HepG2 (cell line): ENCODE results near the gene EXOSC9. TPM values are rescaled to one million over a fixed set of nuclear protein-coding genes. Genes with fewer than 3 reads are reported as not detected.

Source experiments
- ARID2 ChIP-seq: sonication (generic); formaldehyde crosslinking; IDR thresholded peaks from 2 replicates; pipeline ENCODE4 v1.8.1; 2022; ENCODE audit warnings: mild to moderate bottlenecking, missing genetic modification reagents, borderline replicate concordance
- BRD4 ChIP-seq: sonication (generic); formaldehyde crosslinking; IDR thresholded peaks from 2 replicates; pipeline ENCODE4 v1.4.0; 2020; ENCODE audit warnings: missing genetic modification reagents
- JUNB ChIP-seq: sonication (generic); formaldehyde crosslinking; IDR thresholded peaks from 2 replicates; pipeline ENCODE4 v1.8.0; 2022; ENCODE audit warnings: missing genetic modification reagents, mild to moderate bottlenecking, borderline replicate concordance
- KAT8 ChIP-seq: IDR thresholded peaks from 2 replicates; pipeline ENCODE4 v1.6.1; 2016; ENCODE audit warnings: missing genetic modification reagents, missing compliant biosample characterization
- MAF1 ChIP-seq: sonication (generic); formaldehyde crosslinking; IDR thresholded peaks from 2 replicates; pipeline ENCODE4 v1.5.0; 2020; ENCODE audit warnings: missing genetic modification reagents, borderline replicate concordance
- MTA1 ChIP-seq: sonication (generic); formaldehyde crosslinking; IDR thresholded peaks from 2 replicates; pipeline ENCODE4 v1.4.0; 2020; ENCODE audit warnings: missing genetic modification reagents, mild to moderate bottlenecking, borderline replicate concordance
- NR2F2 ChIP-seq: IDR thresholded peaks from 2 replicates; pipeline ENCODE4 v1.6.1; 2012; ENCODE audit warnings: low read depth, inconsistent platforms, borderline replicate concordance
- POLR2A ChIP-seq, 2 experiments: IDR thresholded peaks; 2 replicates each; pipeline ENCODE4 v1.6.1; 2011; ENCODE audit warnings: low read depth in 2 of 2, low read length in 2 of 2, mild to moderate bottlenecking in 1 of 2, moderate library complexity in 1 of 2; ENCODE audit not compliant: insufficient read depth in 1 of 2
- TEAD2 ChIP-seq: sonication (generic); formaldehyde crosslinking; IDR thresholded peaks from 2 replicates; pipeline ENCODE4 v1.9.0; 2021; ENCODE audit warnings: missing genetic modification reagents
- ZNF12 ChIP-seq: sonication (generic); formaldehyde crosslinking; IDR thresholded peaks from 2 replicates; pipeline ENCODE4 v1.5.0; 2020; ENCODE audit warnings: missing genetic modification reagents
- ZNF383 ChIP-seq: sonication (generic); formaldehyde crosslinking; IDR thresholded peaks from 2 replicates; pipeline ENCODE4 v1.4.0; 2020; ENCODE audit warnings: missing genetic modification reagents, mild to moderate bottlenecking, borderline replicate concordance
- ZNF709 ChIP-seq: sonication (generic); formaldehyde crosslinking; IDR thresholded peaks from 2 replicates; pipeline ENCODE4 v1.5.0; 2020; ENCODE audit warnings: mild to moderate bottlenecking, missing genetic modification reagents
- ZNF773 ChIP-seq: sonication (generic); formaldehyde crosslinking; IDR thresholded peaks from 2 replicates; pipeline ENCODE4 v1.4.0; 2020; ENCODE audit warnings: missing genetic modification reagents, borderline replicate concordance
- polyA plus RNA-seq, 8 experiments: library from polyadenylated mRNA; depleted of rRNA in 3 of 8; stranded (reverse) in 7 of 8; unstranded in 1 of 8; fragments of >200 nt; fragmentation: Illumina TruSeq in 4 of 8; extraction: Trizol in 4 of 8; gene quantifications; 2 replicates each; pipeline versions ENCODE4 v1.2.1 to v1.2.3, GENCODE V29; 2011 to 2016; ENCODE audit warnings: low read depth in 4 of 8, missing spikeins in 1 of 8, mixed read lengths in 1 of 8; ENCODE audit not compliant: insufficient read depth in 1 of 8
- total RNA-seq, 5 experiments: library from RNA; depleted of rRNA; stranded (reverse); fragments of >200 nt; fragmentation: Illumina TruSeq; extraction: Trizol; gene quantifications; 2 replicates each; pipeline ENCODE4 v1.2.3, GENCODE V29; 2016; ENCODE audit warnings: low read depth in 1 of 5
- TF ChIP-seq, protein P1 (sequence below): sonication (generic); formaldehyde crosslinking; IDR thresholded peaks from one replicate; pipeline ENCODE4 v1.5.1; 2020; ENCODE audit warnings: mild to moderate bottlenecking, missing genetic modification reagents; ENCODE audit errors: not compliant biosample characterization
- TF ChIP-seq, protein P2 (sequence below): fragments of 450-650 bp; IDR thresholded peaks from 2 replicates; pipeline ENCODE4 v1.6.1; 2016
- TF ChIP-seq, protein P3 (sequence below): sonication (generic); formaldehyde crosslinking; IDR thresholded peaks from 2 replicates; pipeline ENCODE4 v1.4.0; 2020; ENCODE audit warnings: low read depth, missing genetic modification reagents

Gene EXOSC9
- total and polyA plus RNA-seq, 2 of the 13 experiments (the other 11 are each of a cell fraction or from before 2014, with no cell fraction given), result 26.0 to 48.0 TPM

- TF ChIP-seq, protein P1, sequence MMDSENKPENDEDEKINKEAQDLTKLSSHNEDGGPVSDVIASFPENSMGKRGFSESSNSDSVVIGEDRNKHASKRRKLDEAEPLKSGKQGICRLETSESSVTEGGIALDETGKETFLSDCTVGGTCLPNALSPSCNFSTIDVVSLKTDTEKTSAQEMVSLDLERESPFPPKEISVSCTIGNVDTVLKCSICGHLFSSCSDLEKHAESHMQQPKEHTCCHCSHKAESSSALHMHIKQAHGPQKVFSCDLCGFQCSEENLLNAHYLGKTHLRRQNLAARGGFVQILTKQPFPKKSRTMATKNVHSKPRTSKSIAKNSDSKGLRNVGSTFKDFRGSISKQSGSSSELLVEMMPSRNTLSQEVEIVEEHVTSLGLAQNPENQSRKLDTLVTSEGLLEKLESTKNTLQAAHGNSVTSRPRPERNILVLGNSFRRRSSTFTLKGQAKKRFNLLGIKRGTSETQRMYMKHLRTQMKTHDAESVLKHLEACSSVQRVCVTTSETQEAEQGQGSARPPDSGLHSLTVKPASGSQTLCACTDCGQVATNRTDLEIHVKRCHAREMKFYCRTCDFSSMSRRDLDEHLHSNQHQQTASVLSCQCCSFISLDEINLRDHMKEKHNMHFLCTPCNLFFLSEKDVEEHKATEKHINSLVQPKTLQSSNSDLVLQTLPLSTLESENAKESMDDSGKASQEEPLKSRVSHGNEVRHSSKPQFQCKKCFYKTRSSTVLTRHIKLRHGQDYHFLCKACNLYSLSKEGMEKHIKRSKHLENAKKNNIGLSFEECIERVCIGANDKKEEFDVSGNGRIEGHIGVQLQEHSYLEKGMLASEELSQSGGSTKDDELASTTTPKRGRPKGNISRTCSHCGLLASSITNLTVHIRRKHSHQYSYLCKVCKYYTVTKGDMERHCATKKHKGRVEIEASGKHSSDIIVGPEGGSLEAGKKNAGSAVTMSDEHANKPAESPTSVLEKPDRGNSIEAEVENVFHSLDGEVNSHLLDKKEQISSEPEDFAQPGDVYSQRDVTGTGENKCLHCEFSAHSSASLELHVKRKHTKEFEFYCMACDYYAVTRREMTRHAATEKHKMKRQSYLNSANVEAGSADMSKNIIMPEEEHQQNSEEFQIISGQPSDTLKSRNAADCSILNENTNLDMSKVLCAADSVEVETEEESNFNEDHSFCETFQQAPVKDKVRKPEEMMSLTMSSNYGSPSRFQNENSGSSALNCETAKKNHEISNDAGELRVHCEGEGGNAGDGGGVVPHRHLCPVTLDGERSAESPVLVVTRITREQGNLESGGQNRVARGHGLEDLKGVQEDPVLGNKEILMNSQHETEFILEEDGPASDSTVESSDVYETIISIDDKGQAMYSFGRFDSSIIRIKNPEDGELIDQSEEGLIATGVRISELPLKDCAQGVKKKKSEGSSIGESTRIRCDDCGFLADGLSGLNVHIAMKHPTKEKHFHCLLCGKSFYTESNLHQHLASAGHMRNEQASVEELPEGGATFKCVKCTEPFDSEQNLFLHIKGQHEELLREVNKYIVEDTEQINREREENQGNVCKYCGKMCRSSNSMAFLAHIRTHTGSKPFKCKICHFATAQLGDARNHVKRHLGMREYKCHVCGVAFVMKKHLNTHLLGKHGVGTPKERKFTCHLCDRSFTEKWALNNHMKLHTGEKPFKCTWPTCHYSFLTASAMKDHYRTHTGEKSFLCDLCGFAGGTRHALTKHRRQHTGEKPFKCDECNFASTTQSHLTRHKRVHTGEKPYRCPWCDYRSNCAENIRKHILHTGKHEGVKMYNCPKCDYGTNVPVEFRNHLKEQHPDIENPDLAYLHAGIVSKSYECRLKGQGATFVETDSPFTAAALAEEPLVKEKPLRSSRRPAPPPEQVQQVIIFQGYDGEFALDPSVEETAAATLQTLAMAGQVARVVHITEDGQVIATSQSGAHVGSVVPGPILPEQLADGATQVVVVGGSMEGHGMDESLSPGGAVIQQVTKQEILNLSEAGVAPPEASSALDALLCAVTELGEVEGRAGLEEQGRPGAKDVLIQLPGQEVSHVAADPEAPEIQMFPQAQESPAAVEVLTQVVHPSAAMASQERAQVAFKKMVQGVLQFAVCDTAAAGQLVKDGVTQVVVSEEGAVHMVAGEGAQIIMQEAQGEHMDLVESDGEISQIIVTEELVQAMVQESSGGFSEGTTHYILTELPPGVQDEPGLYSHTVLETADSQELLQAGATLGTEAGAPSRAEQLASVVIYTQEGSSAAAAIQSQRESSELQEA (CRISPR knock-in tag), result peak; percentile 53
- TF ChIP-seq ZNF12 (CRISPR knock-in tag), result 0 out of 2 replicates have a peak, but pooled peaks have one; percentile 11
- 0 out of 2 replicates have a peak, but pooled peaks have one; percentile 39 for TF ChIP-seq ZNF773 (CRISPR knock-in tag)
- TF ChIP-seq BRD4 (CRISPR knock-in tag), result peak; percentile 94
- TF ChIP-seq MAF1 (CRISPR knock-in tag), result no peak
- TF ChIP-seq JUNB, result no peak; the same call in 1 of the 2 replicates
- TF ChIP-seq MTA1 (CRISPR knock-in tag), result peak; percentile 29; the same call in 1 of the 2 replicates
- TF ChIP-seq, protein P2, sequence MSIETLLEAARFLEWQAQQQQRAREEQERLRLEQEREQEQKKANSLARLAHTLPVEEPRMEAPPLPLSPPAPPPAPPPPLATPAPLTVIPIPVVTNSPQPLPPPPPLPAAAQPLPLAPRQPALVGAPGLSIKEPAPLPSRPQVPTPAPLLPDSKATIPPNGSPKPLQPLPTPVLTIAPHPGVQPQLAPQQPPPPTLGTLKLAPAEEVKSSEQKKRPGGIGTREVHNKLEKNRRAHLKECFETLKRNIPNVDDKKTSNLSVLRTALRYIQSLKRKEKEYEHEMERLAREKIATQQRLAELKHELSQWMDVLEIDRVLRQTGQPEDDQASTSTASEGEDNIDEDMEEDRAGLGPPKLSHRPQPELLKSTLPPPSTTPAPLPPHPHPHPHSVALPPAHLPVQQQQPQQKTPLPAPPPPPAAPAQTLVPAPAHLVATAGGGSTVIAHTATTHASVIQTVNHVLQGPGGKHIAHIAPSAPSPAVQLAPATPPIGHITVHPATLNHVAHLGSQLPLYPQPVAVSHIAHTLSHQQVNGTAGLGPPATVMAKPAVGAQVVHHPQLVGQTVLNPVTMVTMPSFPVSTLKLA, result no peak
- TF ChIP-seq POLR2A (IDR thresholded peaks at IDR 0.05; ENCODE audit: insufficient read depth in 1 of 2, low read depth in 2 of 2, low read length in 2 of 2), result peak; percentile 88 to 92
- TF ChIP-seq, protein P3, sequence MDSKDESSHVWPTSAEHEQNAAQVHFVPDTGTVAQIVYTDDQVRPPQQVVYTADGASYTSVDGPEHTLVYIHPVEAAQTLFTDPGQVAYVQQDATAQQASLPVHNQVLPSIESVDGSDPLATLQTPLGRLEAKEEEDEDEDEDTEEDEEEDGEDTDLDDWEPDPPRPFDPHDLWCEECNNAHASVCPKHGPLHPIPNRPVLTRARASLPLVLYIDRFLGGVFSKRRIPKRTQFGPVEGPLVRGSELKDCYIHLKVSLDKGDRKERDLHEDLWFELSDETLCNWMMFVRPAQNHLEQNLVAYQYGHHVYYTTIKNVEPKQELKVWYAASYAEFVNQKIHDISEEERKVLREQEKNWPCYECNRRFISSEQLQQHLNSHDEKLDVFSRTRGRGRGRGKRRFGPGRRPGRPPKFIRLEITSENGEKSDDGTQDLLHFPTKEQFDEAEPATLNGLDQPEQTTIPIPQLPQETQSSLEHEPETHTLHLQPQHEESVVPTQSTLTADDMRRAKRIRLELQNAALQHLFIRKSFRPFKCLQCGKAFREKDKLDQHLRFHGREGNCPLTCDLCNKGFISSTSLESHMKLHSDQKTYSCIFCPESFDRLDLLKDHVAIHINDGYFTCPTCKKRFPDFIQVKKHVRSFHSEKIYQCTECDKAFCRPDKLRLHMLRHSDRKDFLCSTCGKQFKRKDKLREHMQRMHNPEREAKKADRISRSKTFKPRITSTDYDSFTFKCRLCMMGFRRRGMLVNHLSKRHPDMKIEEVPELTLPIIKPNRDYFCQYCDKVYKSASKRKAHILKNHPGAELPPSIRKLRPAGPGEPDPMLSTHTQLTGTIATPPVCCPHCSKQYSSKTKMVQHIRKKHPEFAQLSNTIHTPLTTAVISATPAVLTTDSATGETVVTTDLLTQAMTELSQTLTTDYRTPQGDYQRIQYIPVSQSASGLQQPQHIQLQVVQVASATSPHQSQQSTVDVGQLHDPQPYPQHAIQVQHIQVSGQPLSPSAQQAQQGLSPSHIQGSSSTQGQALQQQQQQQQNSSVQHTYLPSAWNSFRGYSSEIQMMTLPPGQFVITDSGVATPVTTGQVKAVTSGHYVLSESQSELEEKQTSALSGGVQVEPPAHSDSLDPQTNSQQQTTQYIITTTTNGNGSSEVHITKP (CRISPR knock-in tag), result peak; percentile 26; the same call in 1 of the 2 replicates
- TF ChIP-seq TEAD2 (CRISPR knock-in tag), result no peak
- 0 out of 2 replicates have a peak, but pooled peaks have one; percentile 61 for TF ChIP-seq ZNF709 (CRISPR knock-in tag)
- TF ChIP-seq ARID2, result peak; percentile 15; the same call in 1 of the 2 replicates
- no peak for TF ChIP-seq ZNF383 (CRISPR knock-in tag)
- no peak for TF ChIP-seq NR2F2
- peak; percentile 99 for TF ChIP-seq KAT8 (CRISPR knock-in tag)
Observed at GRCh38 chr4:121800961-121801714, at the start of gene EXOSC9 (continued).
